22Rv1 (cell line): ENCODE measurements around the gene ZDHHC11B.
A peak's percentile ranks its signal among the peaks of the same experiment; 100 is the strongest.

Experiments
- H3K27ac ChIP-seq: fragments of 450-650 bp; 2 replicates; pipeline ENCODE4 v1.5.1; 2017
- CTCF ChIP-seq: fragments of 450-650 bp; IDR thresholded peaks from 2 replicates; pipeline ENCODE4 v1.5.1; 2017; ENCODE audit warnings: mild to moderate bottlenecking
- ZFX ChIP-seq: fragments of 450-650 bp; IDR thresholded peaks from 2 replicates; pipeline ENCODE4 v1.6.1; 2017; ENCODE audit warnings: antibody characterized with exemption, borderline replicate concordance

Gene ZDHHC11B

GRCh38 chr5:673161-673830, 111.2 kb downstream of the ZDHHC11B start:
- peak overlapping the region; percentile 65 for H3K27ac ChIP-seq
- TF ChIP-seq CTCF (no peak), ZFX (no peak)

- no peak for TF ChIP-seq ZFX
- no peak for TF ChIP-seq CTCF
- peak overlapping the region; percentile 65 for H3K27ac ChIP-seq
Measured at GRCh38 chr5:672329-673160, 112.0 kb downstream of the ZDHHC11B start.

- peak; percentile 86 for TF ChIP-seq CTCF
- TF ChIP-seq ZFX: no peak
- H3K27ac ChIP-seq: peak overlapping the region; percentile 65
Measured at GRCh38 chr5:671459-672328, 112.8 kb downstream of the ZDHHC11B start.

- H3K27ac ChIP-seq: peak overlapping the region; percentile 65; the same call in 1 of the 2 replicates
- TF ChIP-seq CTCF: no peak
- TF ChIP-seq ZFX: no peak
Measured at GRCh38 chr5:670396-671270, 113.9 kb downstream of the ZDHHC11B start.

- no peak for TF ChIP-seq CTCF
- TF ChIP-seq ZFX: no peak
- peak overlapping the region; percentile 65; the same call in 1 of the 2 replicates for H3K27ac ChIP-seq
Measured at GRCh38 chr5:669842-670395, 114.6 kb downstream of the ZDHHC11B start.

- peak overlapping the region; percentile 65; the same call in 1 of the 2 replicates for H3K27ac ChIP-seq
- peak; percentile 88 for TF ChIP-seq CTCF
- TF ChIP-seq ZFX: no peak
Measured at GRCh38 chr5:669111-669841, 115.3 kb downstream of the ZDHHC11B start.
